Activated T-cell treated with anti-CD3 and anti-CD28 coated beads, Interleukin-2, amount 50 U/mL, for 72 hours (primary cell): ENCODE data around the gene NEK11. TPM values are rescaled to one million over a fixed set of nuclear protein-coding genes. Genes with fewer than 3 reads are reported as not detected.
A peak's percentile ranks its signal among the peaks of the same experiment; 100 is the strongest.

Source experiments
- ATAC-seq, 2 donors: fragments of 150-1000 bp; cut with Tn5 transposase; replicated peaks in 1 of 2; 2 replicates each; pipeline ENCODE4 v1.10.0; 2021; ENCODE audit warnings: moderate library complexity in 2 of 2, mild to moderate bottlenecking in 1 of 2
- DNase-seq, 2 donors: peaks; one replicate each; pipeline ENCODE4 v3.0.0; 2021 to 2022; ENCODE audit warnings: mixed read lengths in 1 of 2
- H3K27ac Mint-ChIP-seq: one replicate; pipeline ENCODE4 v1.8.0; 2022; ENCODE audit warnings: mild to moderate bottlenecking, moderate library complexity, mixed read lengths
- H3K27me3 Mint-ChIP-seq: one replicate; pipeline ENCODE4 v1.8.0; 2022; ENCODE audit warnings: low read depth, mixed read lengths
- H3K36me3 Mint-ChIP-seq, 2 donors: one replicate each; pipeline ENCODE4 v1.8.0; 2022; ENCODE audit warnings: mixed read lengths in 2 of 2, mild to moderate bottlenecking in 1 of 2; ENCODE audit not compliant: insufficient read depth in 2 of 2
- H3K4me1 Mint-ChIP-seq: one replicate; pipeline ENCODE4 v1.8.0; 2022; ENCODE audit warnings: low read depth, mixed read lengths
- H3K4me3 Mint-ChIP-seq, 2 donors: one replicate each; pipeline ENCODE4 v1.8.0; 2022; ENCODE audit warnings: mild to moderate bottlenecking in 2 of 2, mixed read lengths in 2 of 2, moderate library complexity in 2 of 2
- H3K9me3 Mint-ChIP-seq, 2 donors: one replicate each; pipeline ENCODE4 v1.8.0; 2022; ENCODE audit warnings: mixed read lengths in 2 of 2
- total RNA-seq, 2 donors: library from RNA; stranded (reverse); gene quantifications; one replicate each; pipeline ENCODE4 v1.2.3, GENCODE V29; 2022

The NEK11 gene
- total RNA-seq, 2 donors from 2014 or later = 2.7 to 3.1 TPM

DNA sequence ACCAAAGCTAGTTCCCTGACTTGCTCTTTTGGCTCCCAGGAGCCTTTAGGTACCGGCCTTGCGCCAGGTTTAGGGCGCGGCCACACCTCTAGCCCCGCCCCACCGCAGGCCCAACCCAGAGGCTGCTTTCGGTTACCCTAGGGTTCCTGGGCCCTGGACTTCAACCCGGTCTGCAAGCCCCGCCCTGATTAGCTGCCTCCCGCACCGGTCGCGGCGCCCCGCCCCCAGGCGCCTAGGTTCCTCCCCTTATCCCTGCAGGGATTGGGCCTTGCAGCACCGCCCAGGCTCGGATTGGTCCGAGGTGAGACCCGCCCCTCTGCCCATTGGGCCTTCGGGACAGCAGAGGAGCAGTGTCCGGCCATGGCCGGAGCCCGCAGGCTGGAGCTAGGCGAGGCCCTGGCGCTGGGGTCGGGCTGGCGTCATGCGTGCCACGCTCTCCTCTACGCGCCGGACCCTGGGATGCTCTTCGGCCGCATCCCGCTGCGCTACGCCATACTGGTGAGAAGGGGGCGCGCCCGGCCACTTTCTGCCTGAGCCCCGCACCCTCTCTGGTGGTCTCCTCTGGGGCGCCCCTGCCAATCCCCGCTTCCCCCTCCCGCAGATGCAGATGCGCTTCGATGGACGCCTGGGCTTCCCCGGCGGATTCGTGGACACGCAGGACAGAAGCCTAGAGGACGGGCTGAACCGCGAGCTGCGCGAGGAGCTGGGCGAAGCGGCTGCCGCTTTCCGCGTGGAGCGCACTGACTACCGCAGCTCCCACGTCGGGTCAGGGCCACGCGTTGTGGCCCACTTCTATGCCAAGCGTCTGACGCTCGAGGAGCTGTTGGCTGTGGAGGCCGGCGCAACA lies 355.0 kb downstream of the NEK11 start, which contains the start of gene NUDT16:
Gene NUDT16 (plus strand): TSS at position 330 of the 847 bp plus-strand sequence. CDS start 31 bp downstream, at position 361.
- Mint-ChIP-seq H3K36me3 (peaks cover 1 to 8% of the 10 kb centered on the region in 2 donors), H3K4me1 (peaks cover 33% of the 10 kb centered on the region), H3K9me3 (no peaks in the 10 kb centered on the region), H3K27ac (peak within 1 kb of the TSS; percentile 90), H3K4me3 (peak within 1 kb of the TSS; percentile 95 to 96), H3K27me3 (no peaks in the 10 kb centered on the region)
- DNase-seq (peak; percentile 99), ATAC-seq (peak; percentile 97 to 98)

DNA sequence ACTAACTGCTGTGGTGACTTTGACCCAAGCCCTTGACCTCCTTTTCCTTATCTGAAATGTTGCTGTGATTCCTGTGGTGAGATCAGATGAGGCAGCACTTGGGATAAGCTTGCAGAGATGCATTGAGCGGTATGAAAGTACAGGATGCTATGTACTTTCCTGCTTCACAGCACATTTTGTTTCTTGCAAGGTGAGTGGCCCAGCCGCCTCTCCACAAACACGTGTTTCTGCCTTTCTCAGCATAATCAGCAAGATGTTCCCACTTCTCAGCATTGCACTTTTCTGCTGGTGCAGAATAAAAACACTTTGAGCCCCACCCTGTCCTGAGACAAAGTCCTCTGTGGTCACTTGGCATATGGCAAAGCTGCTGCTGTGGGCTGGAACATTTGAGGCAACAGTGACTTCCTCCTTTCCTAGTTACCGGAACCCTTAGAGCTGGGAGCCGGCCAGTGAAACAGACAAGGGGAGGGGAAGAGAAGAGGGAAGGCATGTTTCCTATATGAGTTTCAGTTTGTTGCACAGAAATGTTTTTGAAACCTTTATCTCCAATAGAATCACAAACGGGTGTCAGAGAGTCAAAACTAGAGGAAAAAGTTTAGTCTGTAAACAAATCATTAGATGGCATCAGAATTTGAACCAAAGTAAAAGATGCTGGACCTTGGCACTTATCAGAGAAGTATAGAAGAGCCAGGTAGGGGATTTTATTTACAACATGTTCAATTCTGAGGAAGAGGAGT lies 359.9 kb downstream of the NEK11 start:
- H3K36me3 Mint-ChIP-seq = peaks cover 0 to 8% of the 10 kb centered on the region in 2 donors
- no peaks in the 10 kb centered on the region for H3K9me3 Mint-ChIP-seq
- peak overlapping the region; percentile 10 to 52 for H3K4me3 Mint-ChIP-seq
- peaks cover 29% of the 10 kb centered on the region for H3K4me1 Mint-ChIP-seq
- H3K27me3 Mint-ChIP-seq = no peaks in the 10 kb centered on the region
- DNase-seq (no peak), ATAC-seq (peak; percentile 12 to 26)
- peak overlapping the region; percentile 18 for H3K27ac Mint-ChIP-seq

DNA sequence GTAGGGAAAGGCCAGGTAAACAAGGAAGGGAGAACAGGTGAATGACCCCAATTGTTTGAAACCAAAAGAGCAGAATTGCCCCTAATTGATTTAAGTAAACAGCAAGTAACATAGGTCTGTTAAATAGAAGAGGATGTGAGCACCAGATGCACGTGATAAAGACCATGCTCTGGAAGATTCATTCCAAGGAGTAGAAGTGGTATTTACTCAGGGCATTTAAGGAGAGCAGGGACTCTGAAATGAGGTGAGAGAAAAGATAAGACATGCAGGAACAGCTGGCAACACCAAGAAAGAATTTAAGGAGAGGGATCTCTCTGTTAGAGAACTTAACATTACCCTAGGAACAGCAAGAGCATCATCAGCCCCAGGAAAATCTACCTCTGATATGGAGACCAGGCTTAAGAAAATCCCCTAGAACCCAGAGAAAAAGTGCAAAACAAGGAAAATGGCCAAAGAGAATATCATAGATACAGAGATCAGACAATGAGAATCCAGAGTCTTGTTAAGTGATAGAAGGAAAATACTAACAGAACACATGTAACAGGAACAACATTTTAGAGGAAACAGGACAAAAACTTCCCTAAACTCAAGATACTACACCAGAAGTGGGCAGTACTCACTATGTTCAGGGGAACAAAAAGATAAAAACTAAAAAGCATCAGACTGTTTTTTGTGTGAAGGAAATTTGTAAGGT lies 361.3 kb downstream of the NEK11 start:
- Mint-ChIP-seq H3K4me3 (no peak overlapping the region), H3K36me3 (peaks cover 0 to 8% of the 10 kb centered on the region in 2 donors), H3K4me1 (peaks cover 22% of the 10 kb centered on the region), H3K27ac (no peak overlapping the region), H3K27me3 (no peaks in the 10 kb centered on the region), H3K9me3 (no peaks in the 10 kb centered on the region)
- DNase-seq = no peak
- no peak for ATAC-seq

DNA sequence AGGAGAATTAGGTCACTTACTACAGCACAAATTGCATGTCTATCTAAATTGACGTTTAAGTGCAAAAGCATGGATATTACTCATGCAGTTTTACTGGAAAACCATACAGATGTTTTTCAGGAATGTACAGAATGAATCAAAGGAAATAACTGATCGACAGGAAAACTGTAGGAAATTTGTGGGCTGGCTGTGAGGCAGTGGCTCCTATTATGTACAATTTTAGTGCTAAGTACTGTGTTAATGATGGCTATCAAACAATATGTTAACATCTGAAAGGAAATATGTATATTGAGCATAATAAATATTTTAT lies 361.8 kb downstream of the NEK11 start:
- Mint-ChIP-seq H3K27ac (no peak overlapping the region), H3K4me1 (peaks cover 22% of the 10 kb centered on the region), H3K4me3 (no peak overlapping the region), H3K9me3 (no peaks in the 10 kb centered on the region), H3K27me3 (no peaks in the 10 kb centered on the region), H3K36me3 (peaks cover 0 to 8% of the 10 kb centered on the region in 2 donors)
- no peak for DNase-seq
- ATAC-seq = no peak

DNA sequence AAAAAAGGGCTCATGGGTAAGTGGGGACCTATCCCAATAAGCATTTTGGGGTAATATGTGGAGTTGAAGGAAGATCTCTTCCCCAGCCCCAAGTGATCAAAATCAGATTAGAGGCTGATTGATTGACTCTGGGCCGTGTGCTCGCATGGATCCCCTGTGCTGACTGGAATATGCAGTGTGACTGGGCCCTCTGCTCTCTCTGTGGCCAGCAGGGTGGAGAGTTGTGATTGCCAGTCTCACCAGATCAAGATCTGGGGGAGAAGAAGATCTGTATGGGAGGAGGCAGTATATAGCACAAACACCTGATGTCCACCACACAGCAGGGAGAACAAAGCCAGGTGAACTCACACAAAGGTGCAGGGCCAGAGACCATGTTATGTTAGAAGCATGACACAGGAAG lies 363.7 kb downstream of the NEK11 start:
- no peaks in the 10 kb centered on the region for H3K36me3 Mint-ChIP-seq
- no peak overlapping the region for H3K27ac Mint-ChIP-seq
- H3K9me3 Mint-ChIP-seq = no peaks in the 10 kb centered on the region
- H3K4me3 Mint-ChIP-seq = no peak overlapping the region
- peaks cover 15% of the 10 kb centered on the region for H3K4me1 Mint-ChIP-seq
- DNase-seq (no peak), ATAC-seq (no peak)
- H3K27me3 Mint-ChIP-seq = no peaks in the 10 kb centered on the region

DNA sequence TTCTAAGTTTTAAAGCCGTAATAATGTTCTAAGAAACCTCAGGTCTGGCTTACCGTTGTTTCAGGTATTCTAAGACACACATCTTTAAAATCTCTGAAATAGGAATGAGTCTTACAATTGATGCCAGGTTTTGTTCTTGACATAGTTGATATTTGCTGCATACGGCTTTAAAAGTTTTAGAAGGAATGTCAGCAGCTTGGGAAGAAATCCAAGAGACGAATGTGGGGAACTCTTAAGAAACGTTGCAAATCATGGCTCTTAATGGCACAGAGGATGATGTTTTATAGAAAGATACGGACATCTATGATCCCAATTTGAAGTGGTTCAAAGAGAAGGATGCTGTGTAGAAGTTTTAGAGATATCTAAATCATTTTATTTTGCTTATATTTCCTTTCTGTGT lies 366.4 kb downstream of the NEK11 start:
- Mint-ChIP-seq H3K36me3 (no peaks in the 10 kb centered on the region), H3K9me3 (peaks cover 0 to 2% of the 10 kb centered on the region in 2 donors), H3K27me3 (no peaks in the 10 kb centered on the region), H3K4me1 (no peaks in the 10 kb centered on the region), H3K4me3 (no peak overlapping the region), H3K27ac (no peak overlapping the region)
- no peak for ATAC-seq
- no peak for DNase-seq

DNA sequence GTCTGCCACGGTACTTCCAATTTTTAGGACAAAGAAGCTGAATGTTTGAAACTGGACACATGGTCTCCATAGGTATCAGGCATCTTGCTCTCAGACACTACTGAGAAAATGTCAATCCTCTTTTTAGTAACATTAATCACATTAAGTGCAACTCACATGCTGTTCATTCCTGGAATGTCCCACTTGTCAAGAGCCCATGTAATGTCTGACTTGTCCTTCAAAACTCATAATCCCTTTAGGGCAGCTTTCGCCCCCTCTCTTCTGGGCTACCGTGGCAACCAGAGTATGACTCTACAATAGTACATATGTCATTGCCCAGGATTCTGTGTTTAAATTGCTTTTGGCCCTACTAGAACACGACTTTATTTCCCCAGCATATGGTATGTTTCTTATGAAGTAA lies 367.2 kb downstream of the NEK11 start:
- ATAC-seq = no peak
- no peaks in the 10 kb centered on the region for H3K36me3 Mint-ChIP-seq

DNA sequence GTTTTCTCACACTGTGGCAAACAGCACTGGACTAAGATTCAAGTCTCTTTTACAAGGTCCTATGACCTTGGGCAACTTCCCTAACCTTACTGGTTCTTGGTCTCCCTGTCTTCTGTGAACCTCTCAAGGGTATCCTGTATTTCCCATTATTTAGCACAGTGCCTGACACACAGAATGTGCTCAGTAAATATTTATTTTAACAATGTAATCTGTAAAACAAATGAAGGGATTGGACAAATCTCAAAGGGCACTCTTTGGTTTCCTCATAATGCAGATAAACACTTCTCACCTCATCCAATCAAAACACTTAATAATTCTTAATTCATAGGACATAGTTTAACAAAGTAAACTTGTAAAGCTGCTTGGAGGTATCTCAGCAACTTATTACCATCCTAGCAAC lies 367.7 kb downstream of the NEK11 start:
- no peak for ATAC-seq
- no peak for DNase-seq
- no peaks in the 10 kb centered on the region for H3K36me3 Mint-ChIP-seq
- peaks cover 0 to 2% of the 10 kb centered on the region in 2 donors for H3K9me3 Mint-ChIP-seq
- no peaks in the 10 kb centered on the region for H3K27me3 Mint-ChIP-seq
- H3K27ac Mint-ChIP-seq = no peak overlapping the region
- no peaks in the 10 kb centered on the region for H3K4me1 Mint-ChIP-seq
- no peak overlapping the region for H3K4me3 Mint-ChIP-seq

More for the DNA sequence above, 367.2 kb downstream of the NEK11 start:
- Mint-ChIP-seq H3K27me3 (no peaks in the 10 kb centered on the region), H3K4me3 (no peak overlapping the region), H3K9me3 (peaks cover 0 to 2% of the 10 kb centered on the region in 2 donors), H3K4me1 (no peaks in the 10 kb centered on the region), H3K27ac (no peak overlapping the region)
- no peak for DNase-seq

DNA sequence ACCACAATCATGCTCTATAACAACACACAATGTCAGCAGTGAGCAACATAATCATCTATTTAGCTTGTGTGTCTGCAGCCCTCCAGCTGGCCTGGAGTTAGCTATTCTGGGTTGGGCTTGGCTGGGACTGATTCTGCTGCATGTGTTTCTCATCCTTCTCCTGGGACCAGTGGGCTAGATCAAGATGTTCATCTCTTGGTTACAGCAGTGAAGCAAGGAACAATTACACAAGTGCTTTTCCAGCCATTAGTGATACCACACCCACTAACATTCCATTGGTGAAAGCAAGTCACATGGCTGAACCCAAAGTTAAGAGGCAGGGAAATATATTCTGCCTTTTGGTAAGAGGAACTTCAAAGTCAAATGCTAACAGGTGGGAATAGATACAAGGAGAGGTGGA lies 369.5 kb downstream of the NEK11 start:
- peaks cover 0 to 2% of the 10 kb centered on the region in 2 donors for H3K9me3 Mint-ChIP-seq
- no peak overlapping the region for H3K4me3 Mint-ChIP-seq
- ATAC-seq = no peak
- no peaks in the 10 kb centered on the region for H3K36me3 Mint-ChIP-seq
- H3K4me1 Mint-ChIP-seq = no peaks in the 10 kb centered on the region
- no peak for DNase-seq
- H3K27me3 Mint-ChIP-seq = no peaks in the 10 kb centered on the region
- no peak overlapping the region for H3K27ac Mint-ChIP-seq

DNA sequence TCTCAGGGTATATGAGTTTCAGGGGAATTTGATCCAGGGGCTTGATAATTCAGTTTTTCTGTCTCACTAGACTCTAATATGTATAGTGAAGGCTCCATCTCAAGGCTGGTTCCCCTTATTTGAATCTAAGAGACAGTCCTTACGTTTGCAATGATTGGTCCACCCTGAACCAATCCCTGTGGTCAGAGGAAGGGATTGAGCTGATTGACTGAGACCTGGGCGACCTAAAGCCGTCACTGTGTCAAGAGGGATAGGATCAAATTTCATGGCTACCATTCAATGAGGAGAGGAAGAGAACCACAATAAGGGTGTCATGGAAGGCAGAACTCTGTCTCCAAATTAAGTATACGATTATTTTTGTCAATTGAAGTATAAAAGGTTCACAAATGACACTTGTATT lies 371.2 kb downstream of the NEK11 start:
- H3K9me3 Mint-ChIP-seq = peaks cover 0 to 2% of the 10 kb centered on the region in 2 donors

More for the DNA sequence above, 371.2 kb downstream of the NEK11 start:
- ATAC-seq (no peak), DNase-seq (no peak)
- no peaks in the 10 kb centered on the region for H3K27me3 Mint-ChIP-seq
- no peaks in the 10 kb centered on the region for H3K36me3 Mint-ChIP-seq
- H3K27ac Mint-ChIP-seq = no peak overlapping the region
- H3K4me3 Mint-ChIP-seq = no peak overlapping the region
- H3K4me1 Mint-ChIP-seq = no peaks in the 10 kb centered on the region

Other genes starting within 250 kb of the NEK11 start
- gene ATP2C1, start 132.8 kb upstream of the NEK11 start, total RNA-seq = 10 to 100 TPM; 76.0 to 79.6 TPM
- 10 to 100 TPM; 10.2 to 10.8 TPM for gene ASTE1, start 52 bp upstream of the NEK11 start, total RNA-seq